Nephron (organoid): ENCODE measurements around the gene SERINC4.

Source experiments
- H3K27ac Mint-ChIP-seq, 3 experiments: 2 replicates each; pipeline ENCODE4 v1.8.0; 2020; ENCODE audit warnings: mixed read lengths in 3 of 3, mild to moderate bottlenecking in 2 of 3, moderate library complexity in 1 of 3
- H3K27me3 Mint-ChIP-seq: 2 replicates; pipeline ENCODE4 v1.8.0; 2021; ENCODE audit warnings: low read depth, mild to moderate bottlenecking, moderate library complexity, mixed read lengths
- H3K36me3 Mint-ChIP-seq: 2 replicates; pipeline ENCODE4 v1.8.0; 2020; ENCODE audit warnings: low read depth, mixed read lengths
- H3K4me1 Mint-ChIP-seq: 2 replicates; pipeline ENCODE4 v1.8.0; 2020; ENCODE audit warnings: mixed read lengths
- H3K4me3 Mint-ChIP-seq, 3 experiments: 2 replicates each; pipeline ENCODE4 v1.8.0; 2020; ENCODE audit warnings: mild to moderate bottlenecking in 3 of 3, mixed read lengths in 3 of 3, moderate library complexity in 2 of 3
- H3K9me3 Mint-ChIP-seq: 2 replicates; pipeline ENCODE4 v1.8.0; 2020; ENCODE audit warnings: mixed read lengths
- CTCF ChIP-seq, 3 experiments: fragments of 200-600 bp; sonication (generic); IDR thresholded peaks; one replicate each; pipeline ENCODE4 v1.5.0; 2021; ENCODE audit warnings: antibody characterized with exemption in 3 of 3; ENCODE audit not compliant: unreplicated experiment in 3 of 3

The SERINC4 gene

GRCh38 chr15:43776718-43777266 is 23.2 kb downstream of the SERINC4 start, which contains the start of gene ELL3:
TSS of gene ELL3 (minus strand) at chr15:43776966. CDS start at chr15:43776901, 65 bp downstream.
- TF ChIP-seq CTCF (IDR thresholded peaks at IDR 0.05; ENCODE audit: unreplicated experiment in 3 of 3), result no peak
- Mint-ChIP-seq H3K27me3 (peaks cover 5% of the 10 kb centered on the region), H3K4me3 (peak within 1 kb of the TSS; percentile 85 to 90 (median 89)), H3K36me3 (peaks cover 13% of the 10 kb centered on the region), H3K27ac (peak within 1 kb of the TSS in 2 of 3 experiments; percentile 29 to 51), H3K9me3 (peaks cover 3% of the 10 kb centered on the region), H3K4me1 (peaks cover 4% of the 10 kb centered on the region)

GRCh38 chr15:43776101-43776717 is 23.8 kb downstream of the SERINC4 start:
- Mint-ChIP-seq H3K27ac (no peak overlapping the region), H3K27me3 (peaks cover 5% of the 10 kb centered on the region)
- TF ChIP-seq CTCF (IDR thresholded peaks at IDR 0.05; ENCODE audit: unreplicated experiment in 3 of 3), result no peak

GRCh38 chr15:43775411-43775965 is 24.5 kb downstream of the SERINC4 start:
- Mint-ChIP-seq H3K4me1 (peaks cover 4% of the 10 kb centered on the region), H3K27me3 (peaks cover 5% of the 10 kb centered on the region), H3K4me3 (peak overlapping the region; percentile 85 to 90 (median 89)), H3K9me3 (peaks cover 3% of the 10 kb centered on the region), H3K27ac (peak overlapping the region in 1 of 3 experiments; percentile 11), H3K36me3 (peaks cover 24% of the 10 kb centered on the region)
- TF ChIP-seq CTCF (IDR thresholded peaks at IDR 0.05; ENCODE audit: unreplicated experiment in 3 of 3), result peak; percentile 20 to 30 (median 25)

More at GRCh38 chr15:43776101-43776717, 23.8 kb downstream of the SERINC4 start:
- H3K4me3 Mint-ChIP-seq, result peak overlapping the region; percentile 85 to 90 (median 89)
- peaks cover 4% of the 10 kb centered on the region for H3K4me1 Mint-ChIP-seq
- peaks cover 17% of the 10 kb centered on the region for H3K36me3 Mint-ChIP-seq
- H3K9me3 Mint-ChIP-seq, result peaks cover 3% of the 10 kb centered on the region

- H3K27ac Mint-ChIP-seq, result no peak overlapping the region
- peak overlapping the region in 1 of 3 experiments; percentile 15 for H3K4me3 Mint-ChIP-seq
- TF ChIP-seq CTCF (IDR thresholded peaks at IDR 0.05; ENCODE audit: unreplicated experiment in 3 of 3), result no peak
- peaks cover 4% of the 10 kb centered on the region for H3K4me1 Mint-ChIP-seq
- peaks cover 3% of the 10 kb centered on the region for H3K9me3 Mint-ChIP-seq
- H3K27me3 Mint-ChIP-seq, result peaks cover 5% of the 10 kb centered on the region
- peaks cover 38% of the 10 kb centered on the region for H3K36me3 Mint-ChIP-seq
Observed at GRCh38 chr15:43774062-43774461, 26.0 kb downstream of the SERINC4 start.

- H3K27me3 Mint-ChIP-seq, result peaks cover 5% of the 10 kb centered on the region
- peaks cover 51% of the 10 kb centered on the region for H3K36me3 Mint-ChIP-seq
- TF ChIP-seq CTCF (IDR thresholded peaks at IDR 0.05; ENCODE audit: unreplicated experiment in 3 of 3), result no peak
- no peaks in the 10 kb centered on the region for H3K9me3 Mint-ChIP-seq
- H3K4me1 Mint-ChIP-seq, result peaks cover 4% of the 10 kb centered on the region
- H3K27ac Mint-ChIP-seq, result no peak overlapping the region
- no peak overlapping the region for H3K4me3 Mint-ChIP-seq
Observed at GRCh38 chr15:43772624-43773023, 27.4 kb downstream of the SERINC4 start.
